ENCODE results near the gene LRRC55.

LRRC55 gene

DNA sequence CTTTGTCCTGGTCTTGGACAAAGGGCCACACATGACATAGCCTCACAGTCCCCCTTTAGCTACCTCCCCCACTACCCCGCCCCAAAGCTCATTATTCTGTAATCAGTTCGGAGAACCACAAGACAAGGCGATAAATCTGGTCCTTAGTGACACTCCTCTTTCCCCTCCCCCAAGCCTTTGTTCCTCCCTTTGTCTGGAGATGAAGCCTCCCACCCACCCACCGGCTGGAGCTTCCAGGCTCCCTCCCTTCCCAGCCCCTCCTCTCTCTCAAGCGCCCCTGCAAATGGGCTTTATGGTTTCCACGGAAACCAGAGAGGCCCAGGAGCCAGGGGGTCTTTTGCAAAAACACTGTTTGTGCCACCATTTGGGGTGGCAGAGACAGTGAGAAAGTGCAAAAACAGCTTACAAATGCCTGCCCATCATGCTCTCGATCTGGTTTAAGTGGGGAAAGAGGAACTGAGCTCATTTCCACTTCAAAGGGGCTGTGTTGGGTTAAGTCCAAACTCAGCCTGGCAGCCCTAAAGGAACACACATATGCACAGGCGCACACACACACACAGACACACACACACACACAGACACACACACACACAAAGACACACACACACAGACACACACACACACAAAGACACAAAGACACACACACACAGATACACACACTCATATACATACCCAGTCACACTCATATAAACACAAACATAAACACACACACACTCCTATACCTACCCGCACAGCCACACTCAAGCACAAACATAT, 31.8 kb downstream of the LRRC55 start:
- TF ChIP-seq, protein P1, sequence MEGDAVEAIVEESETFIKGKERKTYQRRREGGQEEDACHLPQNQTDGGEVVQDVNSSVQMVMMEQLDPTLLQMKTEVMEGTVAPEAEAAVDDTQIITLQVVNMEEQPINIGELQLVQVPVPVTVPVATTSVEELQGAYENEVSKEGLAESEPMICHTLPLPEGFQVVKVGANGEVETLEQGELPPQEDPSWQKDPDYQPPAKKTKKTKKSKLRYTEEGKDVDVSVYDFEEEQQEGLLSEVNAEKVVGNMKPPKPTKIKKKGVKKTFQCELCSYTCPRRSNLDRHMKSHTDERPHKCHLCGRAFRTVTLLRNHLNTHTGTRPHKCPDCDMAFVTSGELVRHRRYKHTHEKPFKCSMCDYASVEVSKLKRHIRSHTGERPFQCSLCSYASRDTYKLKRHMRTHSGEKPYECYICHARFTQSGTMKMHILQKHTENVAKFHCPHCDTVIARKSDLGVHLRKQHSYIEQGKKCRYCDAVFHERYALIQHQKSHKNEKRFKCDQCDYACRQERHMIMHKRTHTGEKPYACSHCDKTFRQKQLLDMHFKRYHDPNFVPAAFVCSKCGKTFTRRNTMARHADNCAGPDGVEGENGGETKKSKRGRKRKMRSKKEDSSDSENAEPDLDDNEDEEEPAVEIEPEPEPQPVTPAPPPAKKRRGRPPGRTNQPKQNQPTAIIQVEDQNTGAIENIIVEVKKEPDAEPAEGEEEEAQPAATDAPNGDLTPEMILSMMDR (IDR thresholded peaks at IDR 0.05; ENCODE audit: extremely low read depth, missing control alignments) = no peak
- no peak for DNase-seq (ENCODE audit: low spot score)

DNA sequence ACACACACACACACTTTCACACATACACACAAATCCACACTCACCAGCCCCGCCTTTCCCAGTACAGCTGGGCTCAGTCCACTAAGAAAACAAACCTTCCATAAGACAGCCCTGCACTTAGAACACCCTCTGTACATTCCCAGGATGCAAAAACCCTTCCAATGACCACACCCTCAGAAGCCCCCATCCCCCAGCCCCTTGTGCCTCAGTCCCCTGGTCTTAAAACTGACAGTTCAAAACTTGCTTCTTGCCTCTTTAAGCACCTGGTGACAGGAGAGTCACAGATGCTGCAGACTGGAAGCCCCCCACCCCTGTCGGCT, 32.3 kb downstream of the LRRC55 start:
- DNase-seq (ENCODE audit: low spot score) = no peak
- TF ChIP-seq, protein P1 (IDR thresholded peaks at IDR 0.05; ENCODE audit: extremely low read depth, missing control alignments) = no peak

DNA sequence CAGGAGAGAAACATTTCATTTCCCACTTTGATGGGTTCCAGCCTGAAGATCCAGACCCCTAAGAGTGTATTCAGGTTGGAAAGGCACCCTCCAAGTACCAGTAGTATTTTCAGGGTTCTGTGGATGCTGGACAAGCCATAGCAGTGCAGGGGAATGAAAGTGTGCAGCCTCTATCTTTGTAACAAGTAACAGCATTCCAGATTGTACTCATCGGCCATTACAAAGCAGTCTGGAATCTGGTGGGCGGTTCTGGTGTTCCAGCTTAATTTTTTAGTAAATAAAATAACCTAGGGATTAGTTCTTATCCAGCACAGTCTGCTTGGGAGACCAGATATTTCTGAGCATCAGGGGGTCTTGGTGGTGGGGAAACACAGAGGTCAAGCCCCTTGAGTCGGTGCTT, 32.7 kb downstream of the LRRC55 start:
- TF ChIP-seq, protein P1 (IDR thresholded peaks at IDR 0.05; ENCODE audit: extremely low read depth, missing control alignments) = no peak
- no peak for DNase-seq (ENCODE audit: low spot score)

DNA sequence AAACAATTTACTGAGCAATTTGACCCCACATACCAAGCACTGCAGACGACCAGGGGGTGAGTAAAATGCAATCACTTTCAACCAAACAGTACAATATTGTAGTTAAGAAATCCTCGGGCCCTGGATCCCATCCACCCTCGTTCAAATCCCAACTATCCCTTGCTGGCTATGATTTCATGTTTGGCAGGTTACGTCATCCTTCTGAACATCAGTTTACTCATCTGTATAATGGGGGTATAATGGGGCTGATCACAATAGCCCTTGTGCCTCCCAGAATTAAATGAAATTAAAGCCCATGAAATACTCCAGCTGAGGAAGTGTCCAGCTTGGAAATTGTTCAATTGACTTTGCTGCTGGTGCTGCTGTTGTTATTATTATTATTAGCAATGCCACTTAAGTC, 34.7 kb downstream of the LRRC55 start:
- no peak for DNase-seq (ENCODE audit: low spot score)
- TF ChIP-seq, protein P1 (IDR thresholded peaks at IDR 0.05; ENCODE audit: extremely low read depth, missing control alignments) = no peak

DNA sequence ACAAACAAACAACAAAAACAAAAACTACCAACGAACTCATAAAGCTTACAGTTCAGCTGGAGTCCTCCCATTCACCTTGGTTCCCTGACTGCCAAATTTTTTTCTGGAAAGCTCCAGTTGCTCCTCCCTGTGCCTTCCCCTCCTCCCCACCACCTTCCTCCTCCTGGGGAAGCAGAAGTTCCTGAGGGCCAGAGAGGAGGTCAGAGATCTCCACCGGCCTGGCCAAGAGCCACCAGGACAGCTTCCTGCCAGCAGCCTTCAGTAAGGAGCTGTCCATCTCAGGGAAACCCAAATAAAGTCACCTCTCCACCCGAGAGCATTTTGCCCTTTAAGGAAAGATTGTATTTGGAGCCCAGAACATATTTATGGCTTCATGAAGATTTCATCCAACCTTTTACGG, 35.3 kb downstream of the LRRC55 start:
- DNase-seq (ENCODE audit: low spot score) = no peak
- TF ChIP-seq, protein P1 (IDR thresholded peaks at IDR 0.05; ENCODE audit: extremely low read depth, missing control alignments) = no peak

DNA sequence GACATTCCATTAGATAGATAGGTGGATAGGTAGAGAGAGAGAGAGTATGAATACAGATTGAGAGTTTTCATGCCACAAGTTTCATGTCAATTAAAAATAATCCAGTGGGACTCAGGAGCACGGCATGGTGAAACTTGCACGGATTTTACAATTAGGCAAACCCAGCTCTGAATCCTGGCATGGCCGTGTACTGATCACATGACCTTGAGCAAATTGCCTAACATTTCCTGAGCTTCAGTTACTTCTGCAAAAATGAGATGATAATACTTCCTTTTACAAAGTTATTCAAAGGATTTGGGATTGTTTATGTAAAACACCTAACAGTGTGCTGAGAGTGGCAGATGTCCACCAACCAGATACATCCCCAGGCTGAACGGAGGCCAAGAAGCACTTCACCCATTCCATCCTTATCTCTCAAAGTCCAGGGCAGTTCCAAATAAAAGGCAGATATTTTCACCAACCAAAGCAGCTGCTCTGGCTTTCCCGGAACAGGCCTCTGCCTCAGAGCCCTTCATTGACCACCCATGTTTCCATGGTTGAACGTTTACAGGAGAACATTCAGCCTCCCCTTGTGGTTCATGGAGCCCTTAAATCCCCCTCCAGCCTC, 37.4 kb downstream of the LRRC55 start:
- TF ChIP-seq, protein P1 (IDR thresholded peaks at IDR 0.05; ENCODE audit: extremely low read depth, missing control alignments) = no peak
- no peak for DNase-seq (ENCODE audit: low spot score)

DNA sequence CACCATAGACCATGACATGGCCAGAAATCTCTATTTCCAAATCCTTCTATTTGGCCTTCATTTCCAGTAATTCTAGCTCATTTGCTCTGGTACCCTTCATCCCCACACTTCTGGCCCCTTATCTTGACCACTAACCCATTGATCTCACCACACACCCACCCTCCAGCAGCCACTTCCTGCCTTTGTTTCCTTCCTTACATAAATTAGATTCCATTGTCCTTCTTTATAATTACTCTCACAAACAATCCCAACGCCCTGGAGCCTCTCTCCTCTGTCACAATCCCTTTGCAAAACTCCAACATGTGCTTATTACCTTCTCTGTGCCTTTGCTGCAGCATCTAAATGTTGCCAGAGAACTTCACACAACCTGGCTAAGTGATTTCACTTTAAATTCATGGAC, 40.5 kb downstream of the LRRC55 start:
- TF ChIP-seq, protein P1 (IDR thresholded peaks at IDR 0.05; ENCODE audit: extremely low read depth, missing control alignments) = no peak
- no peak for DNase-seq (ENCODE audit: low spot score)

All from GM20000 (cell line).